ENCODE data around the gene FYCO1.

Gene FYCO1

GRCh38 chr3:45895686-45896468, 99.7 kb downstream of the FYCO1 start:
- H3K4me3 ChIP-seq (replicated peaks; ENCODE audit: low read depth, low read length) = no peak overlapping the region
- TF ChIP-seq CTCF (IDR thresholded peaks at IDR 0.05; ENCODE audit: insufficient read depth, low read length, poor library complexity, severe bottlenecking) = no peak
- no peaks in the 10 kb centered on the region; the same call in 1 of the 2 replicates for H3K27me3 ChIP-seq (replicated peaks; ENCODE audit: control insufficient read depth, insufficient read depth, low read length)
- no peaks in the 10 kb centered on the region for H3K36me3 ChIP-seq (ENCODE audit: control insufficient read depth, insufficient read depth, low read length)
- DNase-seq (ENCODE audit: extremely low read depth, insufficient read length) = no peak

DNA sequence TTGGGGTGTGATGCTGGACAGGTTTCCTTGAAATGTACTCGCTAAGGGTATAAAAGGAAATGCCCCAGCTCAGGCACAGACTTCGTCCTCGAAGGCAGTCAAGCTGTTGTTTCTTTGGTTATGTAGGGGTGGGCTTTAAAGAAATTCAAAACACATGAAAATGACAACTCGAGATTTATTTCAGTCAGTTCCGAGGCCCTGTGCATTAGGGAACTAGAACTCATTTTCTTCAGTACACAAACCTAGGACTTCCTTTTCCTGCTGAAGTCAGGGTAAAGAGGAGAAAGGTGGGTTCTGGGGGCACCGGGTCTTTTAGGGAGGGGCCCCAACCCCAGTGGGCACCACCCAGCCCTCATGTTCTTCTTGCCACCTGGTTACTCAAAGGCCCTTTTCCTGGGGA, 101.6 kb downstream of the FYCO1 start:
- TF ChIP-seq CTCF (IDR thresholded peaks at IDR 0.05; ENCODE audit: insufficient read depth, low read length, poor library complexity, severe bottlenecking) = no peak
- H3K36me3 ChIP-seq (ENCODE audit: control insufficient read depth, insufficient read depth, low read length) = no peaks in the 10 kb centered on the region
- no peak for DNase-seq (ENCODE audit: extremely low read depth, insufficient read length)

GRCh38 chr3:45892161-45892560, 103.5 kb downstream of the FYCO1 start:
- Histone ChIP-seq H3K36me3 (ENCODE audit: control insufficient read depth, insufficient read depth, low read length) (no peaks in the 10 kb centered on the region), H3K4me3 (replicated peaks; ENCODE audit: low read depth, low read length) (no peak overlapping the region), H3K27me3 (replicated peaks; ENCODE audit: control insufficient read depth, insufficient read depth, low read length) (no peaks in the 10 kb centered on the region; the same call in 1 of the 2 replicates)
- DNase-seq (ENCODE audit: extremely low read depth, insufficient read length) = no peak
- TF ChIP-seq CTCF (IDR thresholded peaks at IDR 0.05; ENCODE audit: insufficient read depth, low read length, poor library complexity, severe bottlenecking) = no peak

More for the DNA sequence above, 101.6 kb downstream of the FYCO1 start:
- Histone ChIP-seq H3K4me3 (replicated peaks; ENCODE audit: low read depth, low read length) (no peak overlapping the region), H3K27me3 (replicated peaks; ENCODE audit: control insufficient read depth, insufficient read depth, low read length) (no peaks in the 10 kb centered on the region; the same call in 1 of the 2 replicates)

GRCh38 chr3:45890405-45890804, 105.2 kb downstream of the FYCO1 start:
- Histone ChIP-seq H3K36me3 (ENCODE audit: control insufficient read depth, insufficient read depth, low read length) (no peaks in the 10 kb centered on the region), H3K4me3 (replicated peaks; ENCODE audit: low read depth, low read length) (no peak overlapping the region), H3K27me3 (replicated peaks; ENCODE audit: control insufficient read depth, insufficient read depth, low read length) (no peaks in the 10 kb centered on the region; the same call in 1 of the 2 replicates)
- TF ChIP-seq CTCF (IDR thresholded peaks at IDR 0.05; ENCODE audit: insufficient read depth, low read length, poor library complexity, severe bottlenecking) = no peak
- DNase-seq (ENCODE audit: extremely low read depth, insufficient read length) = no peak

DNA sequence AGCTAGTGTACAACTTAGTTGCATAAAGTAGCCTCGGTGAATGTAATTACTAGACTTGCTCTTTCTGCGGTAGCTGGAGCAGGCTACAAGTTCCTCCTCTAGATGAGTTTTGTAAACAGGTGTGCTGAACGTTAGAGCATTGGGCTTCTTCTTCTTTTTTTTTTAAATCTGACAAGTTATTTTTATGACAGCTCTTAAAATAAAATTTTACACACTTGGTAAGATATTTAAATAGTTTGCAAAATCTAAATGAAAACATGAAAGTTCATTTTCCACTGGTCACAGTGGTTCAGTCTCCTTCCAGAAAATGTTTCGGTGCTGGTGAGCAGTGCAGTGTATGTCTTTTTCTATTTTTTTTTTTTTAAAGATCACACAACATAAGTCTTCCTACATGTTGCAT, 106.3 kb downstream of the FYCO1 start:
- no peak for TF ChIP-seq CTCF (IDR thresholded peaks at IDR 0.05; ENCODE audit: insufficient read depth, low read length, poor library complexity, severe bottlenecking)
- Histone ChIP-seq H3K36me3 (ENCODE audit: control insufficient read depth, insufficient read depth, low read length) (no peaks in the 10 kb centered on the region), H3K27me3 (replicated peaks; ENCODE audit: control insufficient read depth, insufficient read depth, low read length) (no peaks in the 10 kb centered on the region; the same call in 1 of the 2 replicates), H3K4me3 (replicated peaks; ENCODE audit: low read depth, low read length) (no peak overlapping the region)
- no peak for DNase-seq (ENCODE audit: extremely low read depth, insufficient read length)
